Mesenchymal stem cell (in vitro differentiated cells and primary cell): ENCODE results near the gene DLL1.

Source experiments
- DNase-seq: peaks from one replicate; pipeline ENCODE4 v3.0.0-alpha.2; 2013
- H2AFZ ChIP-seq: one replicate; pipeline ENCODE4 v1.6.1; 2013; ENCODE audit warnings: low read depth, mild to moderate bottlenecking, control low read depth, inconsistent platforms, low read length, moderate library complexity
- H2AK5ac ChIP-seq: 2 replicates; pipeline ENCODE4 v1.6.1; 2013; ENCODE audit warnings: low read length, moderate library complexity, mild to moderate bottlenecking, inconsistent platforms; ENCODE audit not compliant: severe bottlenecking
- H2BK120ac ChIP-seq: one replicate; pipeline ENCODE4 v1.6.1; 2013; ENCODE audit warnings: low read depth, mild to moderate bottlenecking, inconsistent platforms, low read length, moderate library complexity
- H2BK12ac ChIP-seq, 2 experiments: one replicate each; pipeline ENCODE4 v1.6.1; 2013; ENCODE audit warnings: inconsistent platforms in 2 of 2, low read length in 2 of 2, mild to moderate bottlenecking in 2 of 2, moderate library complexity in 2 of 2, control low read depth in 1 of 2
- H2BK15ac ChIP-seq: one replicate; pipeline ENCODE4 v1.6.1; 2013; ENCODE audit warnings: mild to moderate bottlenecking, low read depth, inconsistent platforms; ENCODE audit not compliant: poor library complexity, severe bottlenecking
- H2BK5ac ChIP-seq: 2 replicates; pipeline ENCODE4 v1.6.1; 2013; ENCODE audit warnings: low read depth, mild to moderate bottlenecking, low read length, control low read depth, inconsistent platforms; ENCODE audit not compliant: poor library complexity, severe bottlenecking
- H3K14ac ChIP-seq, 2 experiments: one replicate each; pipeline ENCODE4 v1.6.1; 2013; ENCODE audit warnings: inconsistent platforms in 2 of 2, low read length in 2 of 2, control low read depth in 1 of 2, mild to moderate bottlenecking in 1 of 2, moderate library complexity in 1 of 2
- H3K18ac ChIP-seq, 2 experiments: one replicate each; pipeline ENCODE4 v1.6.1; 2013; ENCODE audit warnings: inconsistent platforms in 2 of 2, low read length in 2 of 2, control low read depth in 1 of 2, low read depth in 1 of 2, mild to moderate bottlenecking in 1 of 2
- H3K23ac ChIP-seq, 2 experiments: one replicate each; pipeline ENCODE4 v1.6.1; 2013; ENCODE audit warnings: inconsistent platforms in 2 of 2, low read length in 2 of 2, mild to moderate bottlenecking in 2 of 2, moderate library complexity in 2 of 2, control low read depth in 1 of 2
- H3K27ac ChIP-seq: 2 replicates; pipeline ENCODE4 v1.5.1; 2013; ENCODE audit warnings: mild to moderate bottlenecking, moderate library complexity, low read length, control low read depth, inconsistent platforms; ENCODE audit not compliant: poor library complexity, severe bottlenecking
- H3K27me3 ChIP-seq, 2 experiments: 2 replicates each; pipeline versions ENCODE4 v1.6.1 to v1.7.0; 2013; ENCODE audit warnings: low read length in 2 of 2, mild to moderate bottlenecking in 2 of 2, moderate library complexity in 2 of 2, control low read depth in 1 of 2, inconsistent platforms in 1 of 2; ENCODE audit not compliant: control insufficient read depth in 1 of 2, insufficient read depth in 1 of 2
- H3K36me3 ChIP-seq, 2 experiments: 2 replicates each; pipeline versions ENCODE4 v1.6.1 to v1.7.0; 2013; ENCODE audit warnings: low read length in 2 of 2, control low read depth in 1 of 2, inconsistent platforms in 1 of 2, low read depth in 1 of 2, mild to moderate bottlenecking in 1 of 2; ENCODE audit not compliant: insufficient read depth in 2 of 2, control insufficient read depth in 1 of 2
- H3K4ac ChIP-seq, 2 experiments: one replicate each; pipeline ENCODE4 v1.6.1; 2013; ENCODE audit warnings: inconsistent platforms in 2 of 2, low read length in 2 of 2, mild to moderate bottlenecking in 2 of 2, moderate library complexity in 2 of 2, control low read depth in 1 of 2, low read depth in 1 of 2
- H3K4me1 ChIP-seq: 2 replicates; pipeline ENCODE4 v1.6.1; 2013; ENCODE audit warnings: low read depth, low read length, control low read depth; ENCODE audit not compliant: control insufficient read depth, insufficient read depth
- H3K4me2 ChIP-seq: 2 replicates; pipeline ENCODE4 v1.6.1; 2013; ENCODE audit warnings: low read length, mild to moderate bottlenecking, inconsistent platforms; ENCODE audit not compliant: poor library complexity, severe bottlenecking
- H3K4me3 ChIP-seq, 2 experiments: 2 replicates each; pipeline versions ENCODE4 v1.5.1 to v1.7.0; 2013; ENCODE audit warnings: low read length in 2 of 2, mild to moderate bottlenecking in 2 of 2, control low read depth in 1 of 2, low read depth in 1 of 2; ENCODE audit not compliant: insufficient read depth in 1 of 2
- H3K79me1 ChIP-seq: replicated peaks from 2 replicates; pipeline ENCODE4 v1.6.1; 2013; ENCODE audit warnings: mild to moderate bottlenecking, control low read depth, low read length, inconsistent platforms; ENCODE audit not compliant: poor library complexity, severe bottlenecking
- H3K9ac ChIP-seq: 2 replicates; pipeline ENCODE4 v1.7.0; 2013; ENCODE audit warnings: mild to moderate bottlenecking, low read length, moderate library complexity
- H3K9me3 ChIP-seq: 2 replicates; pipeline ENCODE4 v1.7.0; 2013; ENCODE audit warnings: mild to moderate bottlenecking, low read length; ENCODE audit not compliant: control insufficient read depth
- H4K8ac ChIP-seq: one replicate; pipeline ENCODE4 v1.6.1; 2013; ENCODE audit warnings: inconsistent platforms, mild to moderate bottlenecking, low read length, moderate library complexity
- H4K91ac ChIP-seq: one replicate; pipeline ENCODE4 v1.6.1; 2013; ENCODE audit warnings: mild to moderate bottlenecking, low read length, inconsistent platforms
- WGBS: methylation state at CpG from one replicate; pipeline ENCODE4 v1.1.7; 2013; ENCODE audit warnings: mixed read lengths; 5-methylcytosine and 5-hydroxymethylcytosine counted together

DLL1 gene

DNA sequence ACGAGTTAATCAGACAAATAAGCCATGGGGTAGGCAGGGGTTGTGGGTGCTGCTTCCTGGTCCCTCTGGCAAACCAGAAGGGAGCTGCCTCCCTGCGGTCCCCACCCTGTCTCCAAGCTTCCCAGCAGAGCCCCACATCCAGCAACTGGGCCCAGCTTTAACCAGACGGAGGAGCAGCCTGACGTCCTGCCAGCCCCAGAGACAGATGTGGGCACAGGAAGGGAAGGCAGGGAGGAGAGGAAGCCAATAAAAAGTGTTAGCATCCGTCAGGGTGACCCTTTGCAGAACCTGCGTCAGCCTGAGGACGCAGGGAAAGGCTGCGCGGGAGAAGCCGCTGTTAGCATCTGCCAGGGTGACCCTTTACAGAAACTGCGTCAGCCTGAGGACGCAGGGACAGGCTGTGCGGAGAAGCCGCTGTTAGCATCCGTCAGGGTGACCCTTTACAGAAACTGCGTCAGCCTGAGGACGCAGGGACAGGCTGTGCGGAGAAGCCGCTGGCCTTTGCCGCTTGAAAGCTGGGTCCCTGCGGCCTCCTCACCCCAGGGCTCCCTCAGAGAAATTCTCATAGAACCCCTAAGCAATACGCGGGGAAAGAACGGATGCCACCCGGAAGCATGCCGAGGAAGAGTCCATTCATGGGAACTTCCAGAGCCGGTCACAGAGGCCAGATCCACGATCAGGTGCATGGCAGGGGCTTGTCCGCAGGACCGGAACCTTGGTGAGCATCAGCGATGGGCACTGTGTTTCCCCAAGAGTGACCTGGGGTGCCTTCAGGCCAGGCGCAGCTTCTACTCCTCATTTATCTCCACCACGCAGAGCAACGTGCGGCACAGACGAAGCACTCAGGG lies 15.9 kb downstream of the DLL1 start:
- no peaks in the 10 kb centered on the region for H3K36me3 ChIP-seq
- no peak overlapping the region for H3K4me3 ChIP-seq
- H2BK15ac ChIP-seq, result no peak overlapping the region
- no peak overlapping the region for H3K27ac ChIP-seq
- no peak overlapping the region for H3K9ac ChIP-seq
- no peak overlapping the region for H2BK120ac ChIP-seq
- H4K8ac ChIP-seq, result no peak overlapping the region
- no peaks in the 10 kb centered on the region for H3K9me3 ChIP-seq
- H3K14ac ChIP-seq, result no peak overlapping the region
- no peak for DNase-seq
- H3K4me2 ChIP-seq, result no peak overlapping the region
- 90% methylated on average over 35 of the region's 36 CpGs for WGBS
- H2BK5ac ChIP-seq, result no peak overlapping the region
- H4K91ac ChIP-seq, result no peak overlapping the region
- no peak overlapping the region for H3K23ac ChIP-seq
- no peak overlapping the region for H2AFZ ChIP-seq
- no peak overlapping the region for H3K4ac ChIP-seq
- peaks cover 3% of the 10 kb centered on the region for H3K4me1 ChIP-seq
- no peak overlapping the region for H3K18ac ChIP-seq
- no peak overlapping the region for H2BK12ac ChIP-seq
- H2AK5ac ChIP-seq, result no peak overlapping the region
- peaks cover 30 to 38% of the 10 kb centered on the region in 2 experiments for H3K27me3 ChIP-seq
- no peaks in the 10 kb centered on the region for H3K79me1 ChIP-seq

GRCh38 chr6:170273681-170274080 lies 17.2 kb downstream of the DLL1 start:
- Histone ChIP-seq H2BK5ac (no peak overlapping the region), H2AFZ (no peak overlapping the region), H3K9me3 (no peaks in the 10 kb centered on the region), H3K4me1 (peaks cover 7% of the 10 kb centered on the region), H3K9ac (no peak overlapping the region), H3K18ac (no peak overlapping the region), H3K14ac (no peak overlapping the region), H2BK120ac (no peak overlapping the region), H3K27ac (no peak overlapping the region), H3K23ac (no peak overlapping the region), H2BK12ac (no peak overlapping the region), H2BK15ac (no peak overlapping the region), H3K4me3 (no peak overlapping the region), H3K27me3 (peaks cover 34 to 35% of the 10 kb centered on the region in 2 experiments), H2AK5ac (no peak overlapping the region), H4K91ac (no peak overlapping the region), H3K79me1 (no peaks in the 10 kb centered on the region), H3K4ac (no peak overlapping the region), H3K4me2 (no peak overlapping the region), H4K8ac (no peak overlapping the region), H3K36me3 (no peaks in the 10 kb centered on the region)
- 81% methylated on average over 7 of the region's 7 CpGs for WGBS
- DNase-seq, result no peak

DNA sequence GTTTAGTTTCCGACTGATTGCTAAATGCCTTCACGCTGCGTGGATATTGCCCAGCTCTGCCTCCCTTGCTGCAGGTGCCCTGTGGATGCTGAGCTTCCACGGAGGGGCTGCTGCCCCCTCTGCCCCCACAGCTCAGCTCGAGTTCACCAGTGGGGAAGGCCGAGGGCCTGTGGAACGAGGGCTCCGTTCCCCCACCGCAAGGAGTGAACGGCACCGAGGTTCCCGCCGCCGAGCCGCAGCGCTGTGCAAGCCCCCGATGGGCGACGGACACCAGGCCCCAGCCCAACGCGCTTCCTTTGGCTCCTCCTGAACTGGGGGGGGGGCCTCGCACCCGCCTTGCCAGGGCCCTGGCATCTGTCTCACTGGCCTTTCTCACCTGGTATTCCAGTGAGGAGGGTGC lies 17.7 kb downstream of the DLL1 start:
- H2BK120ac ChIP-seq, result no peak overlapping the region
- no peak overlapping the region for H2BK12ac ChIP-seq
- H3K9me3 ChIP-seq, result no peaks in the 10 kb centered on the region
- no peak overlapping the region for H4K8ac ChIP-seq
- no peak overlapping the region for H3K18ac ChIP-seq
- H3K4me3 ChIP-seq, result peak overlapping the region in 1 of 2 experiments; percentile 1
- no peak for DNase-seq
- H3K27ac ChIP-seq, result no peak overlapping the region
- H3K9ac ChIP-seq, result no peak overlapping the region
- no peak overlapping the region for H3K4me2 ChIP-seq
- no peak overlapping the region for H3K14ac ChIP-seq
- no peaks in the 10 kb centered on the region for H3K36me3 ChIP-seq
- WGBS, result 95% methylated on average over 23 of the region's 23 CpGs
- peaks cover 7% of the 10 kb centered on the region for H3K4me1 ChIP-seq
- no peak overlapping the region for H2BK5ac ChIP-seq
- H2AK5ac ChIP-seq, result no peak overlapping the region
- H3K4ac ChIP-seq, result no peak overlapping the region
- H3K23ac ChIP-seq, result no peak overlapping the region
- H2AFZ ChIP-seq, result no peak overlapping the region
- peaks cover 31 to 39% of the 10 kb centered on the region in 2 experiments for H3K27me3 ChIP-seq
- no peak overlapping the region for H2BK15ac ChIP-seq
- no peaks in the 10 kb centered on the region for H3K79me1 ChIP-seq
- no peak overlapping the region for H4K91ac ChIP-seq

GRCh38 chr6:170272341-170273065 lies 18.4 kb downstream of the DLL1 start:
- no peak overlapping the region for H4K91ac ChIP-seq
- no peaks in the 10 kb centered on the region for H3K79me1 ChIP-seq
- DNase-seq, result no peak
- H2AK5ac ChIP-seq, result no peak overlapping the region
- no peak overlapping the region for H3K9ac ChIP-seq
- 86% methylated on average over 30 of the region's 30 CpGs for WGBS
- no peak overlapping the region for H2BK120ac ChIP-seq
- no peak overlapping the region for H3K4me3 ChIP-seq
- H3K4ac ChIP-seq, result no peak overlapping the region
- no peak overlapping the region for H2AFZ ChIP-seq
- no peaks in the 10 kb centered on the region for H3K36me3 ChIP-seq
- H4K8ac ChIP-seq, result no peak overlapping the region
- no peak overlapping the region for H2BK15ac ChIP-seq
- no peaks in the 10 kb centered on the region for H3K9me3 ChIP-seq
- H3K23ac ChIP-seq, result no peak overlapping the region
- H3K27ac ChIP-seq, result no peak overlapping the region
- no peak overlapping the region for H3K18ac ChIP-seq
- H2BK12ac ChIP-seq, result no peak overlapping the region
- H3K4me2 ChIP-seq, result no peak overlapping the region
- no peak overlapping the region for H2BK5ac ChIP-seq
- no peak overlapping the region for H3K14ac ChIP-seq
- peaks cover 7% of the 10 kb centered on the region for H3K4me1 ChIP-seq
- peaks cover 30 to 46% of the 10 kb centered on the region in 2 experiments for H3K27me3 ChIP-seq
